ENCODE measurements around the gene ITIH1.

GRCh38 chr3:52830535-52831258 is 53.3 kb downstream of the ITIH1 start, which contains the start of gene ITIH4:
- TF ChIP-seq CTCF (conservative IDR thresholded peaks at IDR 0.05; ENCODE audit: low read depth in 2 of 2) (no peak), STAT1 (IDR thresholded peaks at IDR 0.05; ENCODE audit: unreplicated experiment) (no peak), POLR2AphosphoS5 (IDR thresholded peaks at IDR 0.05; ENCODE audit: low read depth) (no peak), REST (IDR thresholded peaks at IDR 0.05; ENCODE audit: unreplicated experiment) (no peak)
